IMR-90 (cell line): ENCODE measurements around the gene KLHL40. TPM values are rescaled to one million over a fixed set of nuclear protein-coding genes. Genes with fewer than 3 reads are reported as not detected.

ENCODE experiments used
- ATAC-seq: fragments of 200-7000 bp; cut with Tn5 transposase; 2 replicates; pipeline ENCODE4 v1.9.1; 2020; ENCODE audit warnings: low read depth, mild to moderate bottlenecking, moderate library complexity
- BruUV-seq: library from RNA; stranded (reverse); fragments of 400-500 nt; replicated peaks from 2 replicates; lab custom pipeline; 2021; lab: Mats Ljungman, UMichigan
- CTCF ChIA-PET: fragments of 300-600 bp; formaldehyde crosslinking; extraction: SDS; loops from one replicate; lab custom pipeline; 2021; ENCODE audit warnings: antibody characterized with exemption; lab: Yijun Ruan, JAX
- POLR2A ChIA-PET: fragments of 300-600 bp; sonication (Branson Sonifier 250); formaldehyde crosslinking; loops from one replicate; lab custom pipeline; 2022; ENCODE audit warnings: antibody characterized with exemption; ENCODE audit not compliant: unreplicated experiment; lab: Charles Lee
- DNase-seq: peaks from one replicate; pipeline ENCODE4 v3.0.0; 2013
- H2AFZ ChIP-seq: replicated peaks from 2 replicates; pipeline ENCODE3; 2013; ENCODE audit warnings: low read length, mild to moderate bottlenecking; ENCODE audit not compliant: poor library complexity
- H2AK5ac ChIP-seq: 2 replicates; pipeline ENCODE4 v1.6.1; 2013; ENCODE audit warnings: low read depth, low read length, inconsistent platforms
- H2AK9ac ChIP-seq: replicated peaks from 2 replicates; pipeline ENCODE3; 2013; ENCODE audit warnings: mild to moderate bottlenecking, low read depth, low read length, moderate library complexity; ENCODE audit not compliant: poor library complexity
- H2BK120ac ChIP-seq: 2 replicates; pipeline ENCODE4 v1.6.1; 2013; ENCODE audit warnings: low read depth, low read length, inconsistent platforms
- H2BK15ac ChIP-seq: 3 replicates; pipeline ENCODE4 v1.6.1; 2013; ENCODE audit warnings: low read depth, low read length, inconsistent platforms
- H2BK20ac ChIP-seq: 2 replicates; pipeline ENCODE4 v1.6.1; 2013; ENCODE audit warnings: low read depth, mild to moderate bottlenecking, inconsistent platforms, low read length, moderate library complexity
- H2BK5ac ChIP-seq: 2 replicates; pipeline ENCODE4 v1.6.1; 2013; ENCODE audit warnings: mild to moderate bottlenecking, low read depth, low read length, inconsistent platforms; ENCODE audit not compliant: poor library complexity, severe bottlenecking
- H3K14ac ChIP-seq: replicated peaks from 2 replicates; pipeline ENCODE4 v1.6.1; 2013; ENCODE audit warnings: low read depth, low read length, inconsistent platforms
- H3K18ac ChIP-seq: 2 replicates; pipeline ENCODE4 v1.6.1; 2013; ENCODE audit warnings: low read depth, low read length, control low read depth
- H3K23ac ChIP-seq: 2 replicates; pipeline ENCODE4 v1.6.1; 2013; ENCODE audit warnings: low read depth, low read length, inconsistent platforms
- H3K27ac ChIP-seq: 2 replicates; pipeline ENCODE4 v1.5.1; 2013; ENCODE audit warnings: mild to moderate bottlenecking, control low read depth, low read length; ENCODE audit not compliant: insufficient read depth
- H3K27me3 ChIP-seq: 2 replicates; pipeline ENCODE4 v1.6.1; 2013; ENCODE audit warnings: low read length; ENCODE audit not compliant: control insufficient read depth, insufficient read depth
- H3K36me3 ChIP-seq: 2 replicates; pipeline ENCODE4 v1.6.1; 2013; ENCODE audit warnings: low read length, mixed read lengths; ENCODE audit not compliant: control insufficient read depth, insufficient read depth
- H3K4ac ChIP-seq: 2 replicates; pipeline ENCODE4 v1.6.1; 2013; ENCODE audit warnings: low read depth, low read length, inconsistent platforms
- H3K4me1 ChIP-seq: 2 replicates; pipeline ENCODE4 v1.6.1; 2013; ENCODE audit warnings: low read length, mixed read lengths; ENCODE audit not compliant: control insufficient read depth, insufficient read depth
- H3K4me2 ChIP-seq: 2 replicates; pipeline ENCODE4 v1.6.1; 2013; ENCODE audit warnings: low read depth, mild to moderate bottlenecking, control low read depth, low read length, moderate library complexity
- H3K4me3 ChIP-seq: 2 replicates; pipeline ENCODE4 v1.5.1; 2013; ENCODE audit warnings: low read depth, mild to moderate bottlenecking, control low read depth, low read length, moderate library complexity; ENCODE audit not compliant: insufficient read depth
- H3K56ac ChIP-seq: 2 replicates; pipeline ENCODE4 v1.6.1; 2013; ENCODE audit warnings: low read length, inconsistent platforms; ENCODE audit not compliant: insufficient read depth; ENCODE audit errors: extremely low read depth
- H3K79me1 ChIP-seq, 2 experiments: 2 replicates each; pipeline ENCODE4 v1.6.1; 2013; ENCODE audit warnings: low read length in 2 of 2, inconsistent platforms in 1 of 2, low read depth in 1 of 2
- H3K9ac ChIP-seq: 2 replicates; pipeline ENCODE4 v1.6.1; 2013; ENCODE audit warnings: low read depth, low read length, control low read depth
- H3K9me1 ChIP-seq: 2 replicates; pipeline ENCODE4 v1.6.1; 2013; ENCODE audit warnings: low read length, inconsistent platforms; ENCODE audit not compliant: insufficient read depth
- H3K9me3 ChIP-seq: 2 replicates; pipeline ENCODE4 v1.6.1; 2013; ENCODE audit warnings: low read length; ENCODE audit not compliant: control insufficient read depth, insufficient read depth
- H4K20me1 ChIP-seq: 2 replicates; pipeline ENCODE4 v1.6.1; 2013; ENCODE audit warnings: low read length, inconsistent platforms; ENCODE audit not compliant: insufficient read depth
- H4K5ac ChIP-seq: 2 replicates; pipeline ENCODE4 v1.6.1; 2013; ENCODE audit warnings: mild to moderate bottlenecking, low read depth, low read length, control low read depth
- H4K8ac ChIP-seq, 2 experiments: 2 replicates each; pipeline ENCODE4 v1.6.1; 2013; ENCODE audit warnings: low read depth in 2 of 2, low read length in 2 of 2, control low read depth in 1 of 2, inconsistent platforms in 1 of 2
- H4K91ac ChIP-seq: 2 replicates; pipeline ENCODE4 v1.6.1; 2013; ENCODE audit warnings: low read depth, low read length, inconsistent platforms; ENCODE audit not compliant: insufficient read depth
- BHLHE40 ChIP-seq: fragments of 150-350 bp; IDR thresholded peaks from 2 replicates; pipeline ENCODE4 v1.6.1; 2016; ENCODE audit warnings: mild to moderate bottlenecking, low read depth, low read length
- CEBPB ChIP-seq: IDR thresholded peaks from 2 replicates; pipeline ENCODE4 v1.6.1; 2012; ENCODE audit warnings: low read depth, low read length, improper control_type of control experiment
- CHD1 ChIP-seq: IDR thresholded peaks from 2 replicates; pipeline ENCODE4 v1.6.1; 2012; ENCODE audit warnings: low read depth, low read length, improper control_type of control experiment
- ELK1 ChIP-seq: fragments of 150-350 bp; IDR thresholded peaks from 2 replicates; pipeline ENCODE4 v1.6.1; 2016; ENCODE audit warnings: low read depth, mild to moderate bottlenecking, low read length, moderate library complexity, borderline replicate concordance
- FOS ChIP-seq: fragments of 150-350 bp; IDR thresholded peaks from 2 replicates; pipeline ENCODE4 v1.6.1; 2016; ENCODE audit warnings: low read depth, low read length
- MAZ ChIP-seq: IDR thresholded peaks from 2 replicates; pipeline ENCODE4 v1.6.1; 2012; ENCODE audit warnings: low read depth, mild to moderate bottlenecking, low read length, improper control_type of control experiment, moderate library complexity, borderline replicate concordance
- MXI1 ChIP-seq: IDR thresholded peaks from 2 replicates; pipeline ENCODE4 v1.6.1; 2012; ENCODE audit warnings: low read depth, mild to moderate bottlenecking, low read length, moderate library complexity, borderline replicate concordance
- NFE2L2 ChIP-seq: fragments of 150-350 bp; IDR thresholded peaks from 2 replicates; pipeline ENCODE4 v1.6.1; 2016; ENCODE audit warnings: low read depth, mild to moderate bottlenecking, low read length
- POLR2A ChIP-seq: IDR thresholded peaks from 2 replicates; pipeline ENCODE4 v1.6.1; 2012; ENCODE audit warnings: mild to moderate bottlenecking, low read depth, low read length
- RCOR1 ChIP-seq: IDR thresholded peaks from 2 replicates; pipeline ENCODE4 v1.6.1; 2012; ENCODE audit warnings: mild to moderate bottlenecking, low read length, improper control_type of control experiment; ENCODE audit not compliant: insufficient replicate concordance
- RFX5 ChIP-seq: IDR thresholded peaks from 2 replicates; pipeline ENCODE4 v1.8.0; 2012; ENCODE audit warnings: low read depth, mild to moderate bottlenecking, low read length, moderate library complexity
- SMC3 ChIP-seq: fragments of 150-350 bp; IDR thresholded peaks from 2 replicates; pipeline ENCODE4 v1.6.1; 2016; ENCODE audit warnings: low read depth, mild to moderate bottlenecking, antibody characterized with exemption, low read length, moderate library complexity
- WGBS, 2 experiments: methylation state at CpG; one replicate each; pipeline versions ENCODE4 v1.1.5 to v1.1.7; 2013; ENCODE audit warnings: missing lambda C conversion rate in 2 of 2; ENCODE audit not compliant: insufficient read length in 1 of 2; ENCODE audit errors: extremely low coverage in 2 of 2; 5-methylcytosine and 5-hydroxymethylcytosine counted together
- dilution Hi-C: fragments of 300-500 bp; cut with HindIII; formaldehyde crosslinking; loops from one replicate; pipeline ENCODE4 v1.14.3; 2018; ENCODE audit warnings: low sequenced_read_pairs; ENCODE audit not compliant: unreplicated experiment
- in situ Hi-C: fragments of 300-500 bp; cut with MboI; formaldehyde crosslinking; loops from 3 replicates; pipeline ENCODE4 v1.14.3; 2019; ENCODE audit warnings: low sequenced_read_pairs, inconsistent platforms, mixed read lengths
- intact Hi-C: fragments of 100-400 bp; cut with micrococcal nuclease; formaldehyde crosslinking; loops from 2 replicates; pipeline ENCODE4 v1.10.0; 2022
- polyA plus RNA-seq, 3 experiments: library from polyadenylated mRNA; depleted of rRNA; stranded (reverse); fragments of >200 nt; gene quantifications; 2 replicates each; pipeline ENCODE4 v1.2.3, GENCODE V29; 2012; ENCODE audit warnings: low replicate concordance in 1 of 3
- total RNA-seq: library from RNA; depleted of rRNA; stranded (reverse); fragments of >200 nt; gene quantifications from 2 replicates; pipeline ENCODE4 v1.2.3, GENCODE V29; 2012
- TF ChIP-seq, protein P1 (sequence below): fragments of 150-350 bp; IDR thresholded peaks from 2 replicates; pipeline ENCODE4 v1.6.1; 2017; ENCODE audit warnings: mild to moderate bottlenecking, antibody characterized with exemption, low read length, low read depth
- TF ChIP-seq, protein P2 (sequence below): conservative IDR thresholded peaks from 2 replicates; pipeline ENCODE4 v1.5.1; 2012; ENCODE audit warnings: mild to moderate bottlenecking, low read depth, low read length, improper control_type of control experiment

KLHL40 gene
- total and polyA plus RNA-seq, 2 of the 4 experiments (the other 2 are of a cell fraction): not detected

- dilution Hi-C loops (no loop called here), in situ Hi-C loops (no loop called here), intact Hi-C loops (no loop called here)
- Histone ChIP-seq H3K9me1 (no peaks in the 10 kb centered on the region), H3K36me3 (no peaks in the 10 kb centered on the region), H4K5ac (no peak overlapping the region), H3K27me3 (peaks cover 41% of the 10 kb centered on the region), H3K9me3 (peaks cover 7% of the 10 kb centered on the region), H2BK15ac (no peak overlapping the region), H2AK5ac (no peak overlapping the region), H3K27ac (no peak overlapping the region), H2BK5ac (no peak overlapping the region), H4K20me1 (no peaks in the 10 kb centered on the region), H2AK9ac (no peak overlapping the region), H3K4me1 (no peaks in the 10 kb centered on the region), H2AFZ (no peak overlapping the region), H3K4ac (no peak overlapping the region), H3K4me2 (no peak overlapping the region), H3K9ac (no peak overlapping the region), H3K4me3 (no peak overlapping the region), H4K91ac (no peak overlapping the region), H3K79me1 (no peaks in the 10 kb centered on the region), H2BK120ac (no peak overlapping the region), H3K56ac (no peak overlapping the region), H4K8ac (no peak overlapping the region), H3K18ac (no peak overlapping the region), H3K23ac (no peak overlapping the region), H3K14ac (no peak overlapping the region), H2BK20ac (no peak overlapping the region)
- DNase-seq: no peak
- BruUV-seq: no TSS peak
- CTCF ChIA-PET: no interaction called here
- POLR2A ChIA-PET: no interaction called here
- no peak for TF ChIP-seq FOS
- TF ChIP-seq MXI1: no peak
- TF ChIP-seq ELK1: no peak
- no peak for TF ChIP-seq CEBPB
- no peak for TF ChIP-seq BHLHE40
- no peak for TF ChIP-seq CHD1
- TF ChIP-seq RFX5: no peak
- TF ChIP-seq POLR2A: no peak
- no peak for TF ChIP-seq NFE2L2
- TF ChIP-seq, protein P1, sequence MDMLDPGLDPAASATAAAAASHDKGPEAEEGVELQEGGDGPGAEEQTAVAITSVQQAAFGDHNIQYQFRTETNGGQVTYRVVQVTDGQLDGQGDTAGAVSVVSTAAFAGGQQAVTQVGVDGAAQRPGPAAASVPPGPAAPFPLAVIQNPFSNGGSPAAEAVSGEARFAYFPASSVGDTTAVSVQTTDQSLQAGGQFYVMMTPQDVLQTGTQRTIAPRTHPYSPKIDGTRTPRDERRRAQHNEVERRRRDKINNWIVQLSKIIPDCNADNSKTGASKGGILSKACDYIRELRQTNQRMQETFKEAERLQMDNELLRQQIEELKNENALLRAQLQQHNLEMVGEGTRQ: no peak
- no peak for TF ChIP-seq SMC3
- TF ChIP-seq, protein P2, sequence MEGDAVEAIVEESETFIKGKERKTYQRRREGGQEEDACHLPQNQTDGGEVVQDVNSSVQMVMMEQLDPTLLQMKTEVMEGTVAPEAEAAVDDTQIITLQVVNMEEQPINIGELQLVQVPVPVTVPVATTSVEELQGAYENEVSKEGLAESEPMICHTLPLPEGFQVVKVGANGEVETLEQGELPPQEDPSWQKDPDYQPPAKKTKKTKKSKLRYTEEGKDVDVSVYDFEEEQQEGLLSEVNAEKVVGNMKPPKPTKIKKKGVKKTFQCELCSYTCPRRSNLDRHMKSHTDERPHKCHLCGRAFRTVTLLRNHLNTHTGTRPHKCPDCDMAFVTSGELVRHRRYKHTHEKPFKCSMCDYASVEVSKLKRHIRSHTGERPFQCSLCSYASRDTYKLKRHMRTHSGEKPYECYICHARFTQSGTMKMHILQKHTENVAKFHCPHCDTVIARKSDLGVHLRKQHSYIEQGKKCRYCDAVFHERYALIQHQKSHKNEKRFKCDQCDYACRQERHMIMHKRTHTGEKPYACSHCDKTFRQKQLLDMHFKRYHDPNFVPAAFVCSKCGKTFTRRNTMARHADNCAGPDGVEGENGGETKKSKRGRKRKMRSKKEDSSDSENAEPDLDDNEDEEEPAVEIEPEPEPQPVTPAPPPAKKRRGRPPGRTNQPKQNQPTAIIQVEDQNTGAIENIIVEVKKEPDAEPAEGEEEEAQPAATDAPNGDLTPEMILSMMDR: no peak
- no peak for TF ChIP-seq RCOR1
- TF ChIP-seq MAZ: no peak
- ATAC-seq: no peak
- WGBS, 2 experiments: no CpG with 5 or more reads among the region's 3 CpGs
Measured at GRCh38 chr3:42728668-42729364, 43.5 kb downstream of the KLHL40 start.
